GM19025 (cell line): Measurements from ENCODE around the gene CD44.
"Not testable (repeated sequence)": the region's sequence is repeated elsewhere in the genome, so short reads cannot be mapped to it uniquely, and the experiment has no call there.

Experiments
- ATAC-seq: cut with Tn5 transposase; IDR thresholded peaks from one replicate; pipeline ENCODE4 v1.9.1; 2021; ENCODE audit warnings: mild to moderate bottlenecking, low read depth, moderate library complexity; ENCODE audit not compliant: unreplicated experiment

CD44 gene

GRCh38 chr11:35138943-35139721, at the start of gene CD44:
Gene CD44, plus strand, starts transcription at chr11:35139171. Its CDS starts 133 bp downstream, at chr11:35139304.
- ATAC-seq = no peak

- peak; percentile 64 for ATAC-seq
Observed at GRCh38 chr11:35089666-35090065, 49.3 kb upstream of the CD44 start.

- no peak for ATAC-seq
Observed at GRCh38 chr11:35090125-35090524, 48.8 kb upstream of the CD44 start.

DNA sequence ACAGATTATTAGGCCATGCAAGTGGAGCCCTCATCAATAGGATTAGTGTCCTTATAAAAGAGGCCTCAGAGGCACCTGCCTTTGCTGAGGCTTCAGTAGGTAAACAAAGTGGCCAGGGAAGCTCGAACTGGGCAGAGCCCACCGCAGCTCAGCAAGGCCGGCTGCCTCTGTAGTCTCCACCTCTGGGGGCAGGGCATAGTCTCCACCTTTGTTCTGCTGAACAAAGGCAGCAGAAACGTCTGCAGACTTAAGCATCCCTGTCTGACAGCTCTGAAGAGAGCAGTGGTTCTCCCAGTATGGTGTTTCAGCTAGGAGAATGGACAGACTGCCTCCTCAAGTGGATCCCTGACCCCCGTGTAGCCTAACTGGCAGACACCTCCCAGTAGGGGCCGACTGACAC, 48.0 kb upstream of the CD44 start:
- not testable (repeated sequence) for ATAC-seq

DNA sequence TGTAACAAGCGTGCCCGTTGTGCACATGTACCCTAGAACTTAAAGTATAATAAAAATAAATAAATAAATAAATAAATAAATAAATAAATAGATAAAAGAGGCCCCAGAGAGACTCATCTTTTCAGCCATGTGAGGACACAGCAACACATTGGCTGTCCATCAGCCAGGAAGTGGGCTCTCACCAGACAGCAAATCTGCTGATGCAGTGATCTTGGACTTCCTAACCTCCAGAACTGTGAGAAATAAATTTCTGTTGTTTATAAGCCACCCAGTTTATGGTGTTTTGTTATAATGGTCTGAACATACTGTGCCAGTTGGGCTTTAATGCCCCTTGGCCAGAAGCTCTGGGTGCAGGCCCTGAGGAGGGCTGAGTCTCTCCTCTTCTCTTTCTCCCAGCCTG, 42.2 kb upstream of the CD44 start:
- no peak for ATAC-seq

- ATAC-seq = no peak
Observed at GRCh38 chr11:35097814-35098455, 41.0 kb upstream of the CD44 start.

GRCh38 chr11:35098855-35099254, 40.1 kb upstream of the CD44 start:
- ATAC-seq = no peak

GRCh38 chr11:35099278-35100012, 39.5 kb upstream of the CD44 start:
- no peak for ATAC-seq

GRCh38 chr11:35100013-35100383, 39.0 kb upstream of the CD44 start:
- no peak for ATAC-seq

GRCh38 chr11:35101223-35101622, 37.7 kb upstream of the CD44 start:
- ATAC-seq = no peak

DNA sequence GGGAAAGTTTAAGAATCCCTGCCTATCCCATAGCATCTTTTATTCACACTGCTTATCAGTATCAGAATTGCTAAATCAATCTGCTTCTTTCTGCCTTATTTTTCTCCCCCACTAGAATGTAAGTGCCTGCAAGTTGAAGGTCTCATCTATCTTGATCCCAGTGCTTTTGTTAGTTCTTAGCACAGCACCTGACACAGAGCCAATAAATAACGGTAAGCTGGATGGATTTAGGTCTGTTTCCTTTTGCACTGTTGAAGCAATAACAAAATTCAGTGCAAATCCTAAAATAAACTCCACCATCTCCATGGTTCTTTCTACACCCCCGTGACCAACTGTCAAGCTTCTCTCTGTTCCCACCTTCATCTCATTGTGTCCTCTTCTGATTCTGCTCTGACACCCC, 36.7 kb upstream of the CD44 start:
- no peak for ATAC-seq

DNA sequence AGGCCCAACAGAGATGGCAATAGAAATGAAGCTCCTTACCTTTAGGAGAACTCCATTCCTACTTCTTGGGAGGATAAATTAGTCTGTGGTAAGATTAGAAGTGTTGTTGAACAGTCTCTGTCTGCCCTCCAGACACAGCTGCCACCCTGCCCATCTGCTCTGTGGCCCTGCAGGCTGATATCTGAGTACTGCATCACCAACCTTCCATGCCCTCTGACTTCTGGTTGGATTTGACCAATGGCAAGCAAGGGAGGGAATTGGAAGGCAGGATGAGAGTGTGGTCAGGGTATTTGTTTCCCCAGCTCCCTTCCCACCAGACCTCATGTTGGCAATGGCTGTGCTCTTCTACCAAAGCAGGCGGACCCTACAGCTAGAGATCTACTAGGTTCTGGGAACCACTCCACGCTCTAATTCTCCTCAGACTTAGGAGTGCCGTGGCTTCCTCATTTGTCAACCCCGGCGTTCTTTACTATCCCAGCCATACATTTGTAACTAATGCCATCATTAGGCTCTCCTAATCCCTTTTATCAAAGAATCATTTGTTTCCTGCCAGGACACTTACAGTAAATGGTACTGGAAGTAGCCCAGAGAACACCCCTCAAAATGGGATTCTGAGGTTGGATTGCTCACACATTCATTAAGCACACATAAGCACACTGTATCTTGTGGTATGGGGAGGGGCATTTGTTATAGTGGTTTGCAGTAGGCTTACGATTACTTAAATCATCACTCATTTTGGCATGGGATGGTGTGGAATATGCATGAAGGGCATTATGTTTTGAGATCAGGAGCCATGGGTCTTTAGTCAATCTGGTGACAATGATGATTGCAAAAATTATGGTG, 35.4 kb upstream of the CD44 start:
- no peak for ATAC-seq

DNA sequence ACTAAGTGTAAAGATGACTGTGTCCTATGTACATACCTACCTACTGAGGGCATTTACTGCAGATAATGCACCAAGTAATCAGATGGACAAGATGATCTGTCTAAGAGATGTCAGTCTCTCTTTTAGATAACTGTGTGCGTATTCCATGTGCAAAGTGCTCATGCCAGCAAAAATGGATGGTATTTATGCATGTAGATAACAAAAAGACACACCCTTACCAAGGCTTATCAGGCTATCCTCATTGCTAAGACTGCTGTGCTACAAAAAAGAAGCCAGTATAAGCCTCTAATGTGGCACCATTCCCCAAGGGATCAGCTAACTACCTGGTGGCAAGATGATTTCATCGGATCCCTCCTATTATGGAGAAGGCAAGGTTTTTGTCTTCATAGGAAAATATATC, 34.3 kb upstream of the CD44 start:
- ATAC-seq = no peak

DNA sequence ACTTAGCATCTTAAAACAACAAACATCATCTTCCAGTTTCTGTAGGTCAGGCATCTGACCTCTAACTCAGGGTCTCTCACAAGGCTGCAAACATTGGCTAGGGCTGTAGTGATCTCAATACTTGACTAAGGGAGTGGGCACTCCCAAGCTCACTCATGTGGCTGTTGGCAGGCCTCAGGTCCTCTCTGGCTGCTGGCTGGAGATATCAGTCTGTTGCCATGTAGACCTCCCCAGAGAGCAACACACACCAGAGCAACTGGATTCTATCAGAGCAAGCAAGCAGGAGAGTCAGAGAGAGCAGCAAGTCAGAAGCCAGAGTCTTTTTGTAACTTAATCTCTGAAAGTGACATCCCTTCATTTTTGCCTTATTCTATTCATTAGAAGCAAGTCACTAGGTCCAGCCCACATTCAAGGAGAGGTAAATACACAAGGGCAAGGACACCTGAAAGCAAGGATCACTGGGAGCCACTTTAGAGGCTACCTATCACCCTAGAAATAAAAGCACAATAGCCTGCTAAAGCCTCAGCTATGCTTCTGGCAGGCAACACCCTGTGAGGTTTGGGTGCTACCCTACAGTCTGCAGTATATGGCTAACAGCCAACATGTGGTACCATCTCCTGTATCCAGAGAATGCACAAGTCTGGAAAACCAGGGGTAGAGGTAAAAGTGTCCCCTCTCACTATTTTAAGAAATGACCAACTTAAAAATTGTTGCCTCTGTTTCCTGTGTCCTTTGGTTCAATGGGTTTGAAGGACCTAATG, 33.5 kb upstream of the CD44 start:
- ATAC-seq = no peak

GRCh38 chr11:35106595-35106994, 32.4 kb upstream of the CD44 start:
- peak; percentile 63 for ATAC-seq

GRCh38 chr11:35107861-35108260, 31.1 kb upstream of the CD44 start:
- ATAC-seq = no peak

GRCh38 chr11:35108336-35108735, 30.6 kb upstream of the CD44 start:
- not testable (repeated sequence) for ATAC-seq

GRCh38 chr11:35109041-35109440, 29.9 kb upstream of the CD44 start:
- no peak for ATAC-seq

GRCh38 chr11:35109827-35110226, 29.1 kb upstream of the CD44 start:
- no peak for ATAC-seq
